ENCODE data around the gene ZBTB39. TPM values are rescaled to one million over a fixed set of nuclear protein-coding genes. Genes with fewer than 3 reads are reported as not detected.

The ZBTB39 gene
- total and polyA plus RNA-seq, 2 of the 8 experiments (the other 6 are each of a cell fraction or from before 2014, with no cell fraction given): 19.3 to 25.0 TPM

DNA sequence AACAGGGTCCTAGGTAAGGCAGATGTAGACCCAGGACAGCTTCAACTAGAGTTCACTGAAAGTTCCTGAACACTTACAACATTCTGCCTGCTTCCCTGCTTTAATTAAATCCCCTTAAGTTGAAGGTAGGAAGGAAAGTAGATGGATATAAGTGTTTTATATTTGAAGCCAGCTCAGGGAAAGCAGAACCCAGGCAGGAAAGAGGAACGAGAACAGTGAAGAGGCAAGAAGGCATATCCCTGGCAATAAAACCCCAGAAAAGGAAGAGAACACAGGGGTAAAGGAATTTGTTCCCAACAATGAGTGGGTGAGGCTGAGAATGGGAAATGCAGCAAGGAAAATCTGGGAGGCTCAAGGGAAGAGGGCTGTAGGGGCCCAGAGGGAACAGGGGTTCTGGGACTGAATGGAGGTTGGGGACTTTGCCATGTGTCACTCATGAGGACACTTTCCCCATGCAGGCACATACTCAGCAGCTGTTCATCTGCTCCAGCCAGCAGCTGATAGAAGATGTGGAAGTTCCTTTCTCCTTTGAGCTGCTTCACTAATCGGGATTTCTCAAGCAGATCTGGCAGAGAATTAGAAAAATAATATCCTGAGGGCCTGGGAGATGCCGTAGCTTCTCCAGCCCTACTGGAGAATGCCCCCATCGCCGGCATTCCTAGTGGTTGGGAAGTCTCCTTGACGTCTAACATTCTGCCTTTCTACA is 39.9 kb upstream of the ZBTB39 start (continued):
- TF ChIP-seq, protein P1, sequence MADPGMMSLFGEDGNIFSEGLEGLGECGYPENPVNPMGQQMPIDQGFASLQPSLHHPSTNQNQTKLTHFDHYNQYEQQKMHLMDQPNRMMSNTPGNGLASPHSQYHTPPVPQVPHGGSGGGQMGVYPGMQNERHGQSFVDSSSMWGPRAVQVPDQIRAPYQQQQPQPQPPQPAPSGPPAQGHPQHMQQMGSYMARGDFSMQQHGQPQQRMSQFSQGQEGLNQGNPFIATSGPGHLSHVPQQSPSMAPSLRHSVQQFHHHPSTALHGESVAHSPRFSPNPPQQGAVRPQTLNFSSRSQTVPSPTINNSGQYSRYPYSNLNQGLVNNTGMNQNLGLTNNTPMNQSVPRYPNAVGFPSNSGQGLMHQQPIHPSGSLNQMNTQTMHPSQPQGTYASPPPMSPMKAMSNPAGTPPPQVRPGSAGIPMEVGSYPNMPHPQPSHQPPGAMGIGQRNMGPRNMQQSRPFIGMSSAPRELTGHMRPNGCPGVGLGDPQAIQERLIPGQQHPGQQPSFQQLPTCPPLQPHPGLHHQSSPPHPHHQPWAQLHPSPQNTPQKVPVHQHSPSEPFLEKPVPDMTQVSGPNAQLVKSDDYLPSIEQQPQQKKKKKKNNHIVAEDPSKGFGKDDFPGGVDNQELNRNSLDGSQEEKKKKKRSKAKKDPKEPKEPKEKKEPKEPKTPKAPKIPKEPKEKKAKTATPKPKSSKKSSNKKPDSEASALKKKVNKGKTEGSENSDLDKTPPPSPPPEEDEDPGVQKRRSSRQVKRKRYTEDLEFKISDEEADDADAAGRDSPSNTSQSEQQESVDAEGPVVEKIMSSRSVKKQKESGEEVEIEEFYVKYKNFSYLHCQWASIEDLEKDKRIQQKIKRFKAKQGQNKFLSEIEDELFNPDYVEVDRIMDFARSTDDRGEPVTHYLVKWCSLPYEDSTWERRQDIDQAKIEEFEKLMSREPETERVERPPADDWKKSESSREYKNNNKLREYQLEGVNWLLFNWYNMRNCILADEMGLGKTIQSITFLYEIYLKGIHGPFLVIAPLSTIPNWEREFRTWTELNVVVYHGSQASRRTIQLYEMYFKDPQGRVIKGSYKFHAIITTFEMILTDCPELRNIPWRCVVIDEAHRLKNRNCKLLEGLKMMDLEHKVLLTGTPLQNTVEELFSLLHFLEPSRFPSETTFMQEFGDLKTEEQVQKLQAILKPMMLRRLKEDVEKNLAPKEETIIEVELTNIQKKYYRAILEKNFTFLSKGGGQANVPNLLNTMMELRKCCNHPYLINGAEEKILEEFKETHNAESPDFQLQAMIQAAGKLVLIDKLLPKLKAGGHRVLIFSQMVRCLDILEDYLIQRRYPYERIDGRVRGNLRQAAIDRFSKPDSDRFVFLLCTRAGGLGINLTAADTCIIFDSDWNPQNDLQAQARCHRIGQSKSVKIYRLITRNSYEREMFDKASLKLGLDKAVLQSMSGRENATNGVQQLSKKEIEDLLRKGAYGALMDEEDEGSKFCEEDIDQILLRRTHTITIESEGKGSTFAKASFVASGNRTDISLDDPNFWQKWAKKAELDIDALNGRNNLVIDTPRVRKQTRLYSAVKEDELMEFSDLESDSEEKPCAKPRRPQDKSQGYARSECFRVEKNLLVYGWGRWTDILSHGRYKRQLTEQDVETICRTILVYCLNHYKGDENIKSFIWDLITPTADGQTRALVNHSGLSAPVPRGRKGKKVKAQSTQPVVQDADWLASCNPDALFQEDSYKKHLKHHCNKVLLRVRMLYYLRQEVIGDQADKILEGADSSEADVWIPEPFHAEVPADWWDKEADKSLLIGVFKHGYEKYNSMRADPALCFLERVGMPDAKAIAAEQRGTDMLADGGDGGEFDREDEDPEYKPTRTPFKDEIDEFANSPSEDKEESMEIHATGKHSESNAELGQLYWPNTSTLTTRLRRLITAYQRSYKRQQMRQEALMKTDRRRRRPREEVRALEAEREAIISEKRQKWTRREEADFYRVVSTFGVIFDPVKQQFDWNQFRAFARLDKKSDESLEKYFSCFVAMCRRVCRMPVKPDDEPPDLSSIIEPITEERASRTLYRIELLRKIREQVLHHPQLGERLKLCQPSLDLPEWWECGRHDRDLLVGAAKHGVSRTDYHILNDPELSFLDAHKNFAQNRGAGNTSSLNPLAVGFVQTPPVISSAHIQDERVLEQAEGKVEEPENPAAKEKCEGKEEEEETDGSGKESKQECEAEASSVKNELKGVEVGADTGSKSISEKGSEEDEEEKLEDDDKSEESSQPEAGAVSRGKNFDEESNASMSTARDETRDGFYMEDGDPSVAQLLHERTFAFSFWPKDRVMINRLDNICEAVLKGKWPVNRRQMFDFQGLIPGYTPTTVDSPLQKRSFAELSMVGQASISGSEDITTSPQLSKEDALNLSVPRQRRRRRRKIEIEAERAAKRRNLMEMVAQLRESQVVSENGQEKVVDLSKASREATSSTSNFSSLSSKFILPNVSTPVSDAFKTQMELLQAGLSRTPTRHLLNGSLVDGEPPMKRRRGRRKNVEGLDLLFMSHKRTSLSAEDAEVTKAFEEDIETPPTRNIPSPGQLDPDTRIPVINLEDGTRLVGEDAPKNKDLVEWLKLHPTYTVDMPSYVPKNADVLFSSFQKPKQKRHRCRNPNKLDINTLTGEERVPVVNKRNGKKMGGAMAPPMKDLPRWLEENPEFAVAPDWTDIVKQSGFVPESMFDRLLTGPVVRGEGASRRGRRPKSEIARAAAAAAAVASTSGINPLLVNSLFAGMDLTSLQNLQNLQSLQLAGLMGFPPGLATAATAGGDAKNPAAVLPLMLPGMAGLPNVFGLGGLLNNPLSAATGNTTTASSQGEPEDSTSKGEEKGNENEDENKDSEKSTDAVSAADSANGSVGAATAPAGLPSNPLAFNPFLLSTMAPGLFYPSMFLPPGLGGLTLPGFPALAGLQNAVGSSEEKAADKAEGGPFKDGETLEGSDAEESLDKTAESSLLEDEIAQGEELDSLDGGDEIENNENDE (IDR thresholded peaks at IDR 0.05; ENCODE audit: insufficient replicate concordance, low read length): no peak
- TF ChIP-seq ZNF274 (IDR thresholded peaks at IDR 0.05; ENCODE audit: borderline replicate concordance, extremely low read depth, low read length): no peak

All from H1 (cell line).